Adrenal gland (tissue), 5 donors: ENCODE results near the gene ORC6.

Experiments
- CTCF ChIP-seq, 6 experiments: fragments of 450-650 bp in 4 of 6; fragments of 200-600 bp in 2 of 6; sonication (generic) in 1 of 6; IDR thresholded peaks; 1 replicate in 5 of 6; 2 replicates in 1 of 6; pipeline versions ENCODE4 v1.5.1 to v1.8.0; 2016 to 2021; ENCODE audit warnings: antibody characterized with exemption in 6 of 6, mild to moderate bottlenecking in 2 of 6, moderate library complexity in 1 of 6
- POLR2A ChIP-seq, 2 donors: fragments of 450-650 bp; IDR thresholded peaks; one replicate each; pipeline ENCODE4 v1.6.1; 2017; ENCODE audit warnings: antibody characterized with exemption in 2 of 2, mild to moderate bottlenecking in 2 of 2, moderate library complexity in 1 of 2
- donor health status: DM: no; HTN: no; CAD: no.

GRCh38 chr16:46743232-46743719, 53.8 kb downstream of the ORC6 start:
- TF ChIP-seq CTCF (IDR thresholded peaks at IDR 0.05) = no peak
- TF ChIP-seq POLR2A (IDR thresholded peaks at IDR 0.05) = no peak
